Astrocyte (in vitro differentiated cells and primary cell): Measurements from ENCODE around the gene CARD11.

Experiments used
- EZH2 ChIP-seq: IDR thresholded peaks from 2 replicates; pipeline ENCODE4 v1.6.1; 2012; ENCODE audit warnings: mild to moderate bottlenecking, low read length, inconsistent platforms; ENCODE audit not compliant: insufficient read depth
- TF ChIP-seq, protein P1 (sequence below): IDR thresholded peaks from 2 replicates; pipeline ENCODE4 v1.5.1; 2011; ENCODE audit warnings: low read depth, mild to moderate bottlenecking, inconsistent platforms, low read length, moderate library complexity; ENCODE audit not compliant: insufficient read depth

DNA sequence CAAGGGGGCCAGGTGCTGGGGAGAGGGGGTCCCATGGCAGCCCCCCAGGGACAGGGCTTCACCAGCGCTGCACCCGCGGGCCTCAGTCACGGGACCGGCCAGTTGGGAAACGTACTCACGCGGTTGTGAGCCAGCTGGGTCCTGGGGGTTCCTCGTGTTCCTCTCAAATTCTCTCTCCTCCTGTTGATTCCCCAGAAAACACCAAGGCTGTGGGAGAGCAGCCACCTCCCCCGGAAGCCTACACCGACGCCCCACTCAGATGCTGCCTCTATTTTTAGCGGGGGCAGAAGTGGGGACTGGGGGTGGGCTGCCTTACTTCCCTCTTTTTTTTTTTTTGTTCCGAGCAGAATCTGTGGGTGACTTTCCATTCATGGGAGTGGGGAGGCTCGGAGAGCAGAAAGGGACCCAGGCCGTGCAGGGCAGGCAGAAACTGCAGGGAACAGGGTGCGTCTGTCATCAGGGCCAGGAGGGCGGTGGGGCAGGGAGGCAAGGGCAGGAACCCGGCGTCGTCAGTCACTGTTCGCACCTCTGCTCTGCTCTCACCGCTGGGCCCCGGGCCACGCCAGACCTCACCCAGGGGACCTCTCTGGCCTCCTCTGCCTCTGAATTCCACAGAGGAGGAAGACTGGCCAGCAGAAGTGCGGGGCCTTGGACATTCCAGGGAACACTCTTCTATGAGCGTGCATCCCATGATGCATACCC, 63.1 kb downstream of the CARD11 start:
- TF ChIP-seq, protein P1, sequence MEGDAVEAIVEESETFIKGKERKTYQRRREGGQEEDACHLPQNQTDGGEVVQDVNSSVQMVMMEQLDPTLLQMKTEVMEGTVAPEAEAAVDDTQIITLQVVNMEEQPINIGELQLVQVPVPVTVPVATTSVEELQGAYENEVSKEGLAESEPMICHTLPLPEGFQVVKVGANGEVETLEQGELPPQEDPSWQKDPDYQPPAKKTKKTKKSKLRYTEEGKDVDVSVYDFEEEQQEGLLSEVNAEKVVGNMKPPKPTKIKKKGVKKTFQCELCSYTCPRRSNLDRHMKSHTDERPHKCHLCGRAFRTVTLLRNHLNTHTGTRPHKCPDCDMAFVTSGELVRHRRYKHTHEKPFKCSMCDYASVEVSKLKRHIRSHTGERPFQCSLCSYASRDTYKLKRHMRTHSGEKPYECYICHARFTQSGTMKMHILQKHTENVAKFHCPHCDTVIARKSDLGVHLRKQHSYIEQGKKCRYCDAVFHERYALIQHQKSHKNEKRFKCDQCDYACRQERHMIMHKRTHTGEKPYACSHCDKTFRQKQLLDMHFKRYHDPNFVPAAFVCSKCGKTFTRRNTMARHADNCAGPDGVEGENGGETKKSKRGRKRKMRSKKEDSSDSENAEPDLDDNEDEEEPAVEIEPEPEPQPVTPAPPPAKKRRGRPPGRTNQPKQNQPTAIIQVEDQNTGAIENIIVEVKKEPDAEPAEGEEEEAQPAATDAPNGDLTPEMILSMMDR, result no peak
- no peak for TF ChIP-seq EZH2
